Measurements from ENCODE around the gene LITAF.

The LITAF gene

DNA sequence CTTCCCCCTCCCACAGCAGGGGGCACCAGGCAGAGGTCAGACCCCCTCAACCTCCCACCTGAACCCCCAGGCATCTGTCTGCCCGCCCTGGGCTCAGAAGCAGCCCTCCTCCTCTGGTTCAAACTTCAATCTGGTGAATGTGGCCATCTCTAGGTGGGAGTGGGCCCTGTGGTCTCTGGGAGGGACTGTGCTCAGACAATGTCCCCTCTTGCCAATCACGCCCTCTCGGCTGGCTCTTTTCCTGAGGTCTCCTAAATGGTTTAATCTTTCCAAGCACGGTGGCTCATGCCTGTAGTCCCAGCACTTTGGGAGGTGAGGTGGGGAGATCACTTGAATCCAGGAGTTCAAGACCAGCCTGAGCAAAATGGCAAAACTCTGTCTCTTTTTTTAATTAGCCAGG lies 15.2 kb downstream of the LITAF start:
- in situ Hi-C loops (cut with HindIII; ENCODE audit: low pct_ligation_motif_present, low sequenced_read_pairs): no loop called here
- H3K4me3 ChIP-seq (ENCODE audit: low read depth, low read length): no peak overlapping the region
- TF ChIP-seq, protein P1, sequence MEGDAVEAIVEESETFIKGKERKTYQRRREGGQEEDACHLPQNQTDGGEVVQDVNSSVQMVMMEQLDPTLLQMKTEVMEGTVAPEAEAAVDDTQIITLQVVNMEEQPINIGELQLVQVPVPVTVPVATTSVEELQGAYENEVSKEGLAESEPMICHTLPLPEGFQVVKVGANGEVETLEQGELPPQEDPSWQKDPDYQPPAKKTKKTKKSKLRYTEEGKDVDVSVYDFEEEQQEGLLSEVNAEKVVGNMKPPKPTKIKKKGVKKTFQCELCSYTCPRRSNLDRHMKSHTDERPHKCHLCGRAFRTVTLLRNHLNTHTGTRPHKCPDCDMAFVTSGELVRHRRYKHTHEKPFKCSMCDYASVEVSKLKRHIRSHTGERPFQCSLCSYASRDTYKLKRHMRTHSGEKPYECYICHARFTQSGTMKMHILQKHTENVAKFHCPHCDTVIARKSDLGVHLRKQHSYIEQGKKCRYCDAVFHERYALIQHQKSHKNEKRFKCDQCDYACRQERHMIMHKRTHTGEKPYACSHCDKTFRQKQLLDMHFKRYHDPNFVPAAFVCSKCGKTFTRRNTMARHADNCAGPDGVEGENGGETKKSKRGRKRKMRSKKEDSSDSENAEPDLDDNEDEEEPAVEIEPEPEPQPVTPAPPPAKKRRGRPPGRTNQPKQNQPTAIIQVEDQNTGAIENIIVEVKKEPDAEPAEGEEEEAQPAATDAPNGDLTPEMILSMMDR (IDR thresholded peaks at IDR 0.05; ENCODE audit: low read depth, low read length, missing control alignments): no peak
- no peak overlapping the region for H3K27ac ChIP-seq
- DNase-seq: no peak
- no peaks in the 10 kb centered on the region for H3K36me3 ChIP-seq (replicated peaks)
- H3K27me3 ChIP-seq (replicated peaks): no peaks in the 10 kb centered on the region

DNA sequence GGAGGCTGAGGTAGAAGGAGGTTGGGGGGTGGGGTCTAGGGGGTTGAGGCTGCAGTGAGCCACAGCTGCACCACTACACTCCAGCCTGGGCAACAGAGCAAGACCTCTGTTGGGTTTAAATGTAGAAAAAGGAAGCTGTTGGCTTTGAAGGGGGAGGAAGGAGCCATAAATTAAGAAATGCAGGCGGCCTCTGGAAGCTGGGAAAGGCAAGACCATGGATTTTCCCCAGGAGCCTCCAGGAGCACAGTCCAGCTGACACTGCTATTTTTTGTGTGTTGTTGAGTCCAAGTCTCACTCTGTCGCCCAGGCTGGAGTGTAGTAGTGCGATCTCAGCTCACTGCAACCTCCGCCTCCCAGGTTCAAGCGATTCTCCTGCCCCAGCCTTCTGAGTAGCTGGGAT lies 15.9 kb downstream of the LITAF start:
- DNase-seq: no peak
- in situ Hi-C loops (cut with HindIII; ENCODE audit: low pct_ligation_motif_present, low sequenced_read_pairs): no loop called here
- no peak overlapping the region for H3K4me3 ChIP-seq (ENCODE audit: low read depth, low read length)
- H3K27me3 ChIP-seq (replicated peaks): no peaks in the 10 kb centered on the region
- H3K27ac ChIP-seq: no peak overlapping the region
- H3K36me3 ChIP-seq (replicated peaks): no peaks in the 10 kb centered on the region
- TF ChIP-seq, protein P1 (IDR thresholded peaks at IDR 0.05; ENCODE audit: low read depth, low read length, missing control alignments): no peak

DNA sequence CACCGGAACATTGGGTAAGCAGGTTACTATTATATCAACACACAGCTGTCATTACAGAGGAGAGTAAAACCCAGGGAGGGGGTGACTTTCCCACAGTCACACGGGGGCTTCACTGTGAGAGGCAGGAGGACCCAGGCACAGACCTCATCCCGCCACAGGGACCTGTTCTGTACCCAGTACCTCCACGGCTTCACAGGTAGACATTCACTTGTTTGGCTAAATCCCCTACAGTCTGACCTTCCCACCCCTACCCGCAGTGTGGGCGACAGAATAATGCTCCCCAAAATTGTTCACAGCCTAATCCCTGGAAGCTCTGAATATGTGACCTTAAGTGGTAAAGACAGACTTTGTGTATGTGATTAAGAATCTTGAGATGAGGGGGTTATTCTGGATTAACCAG lies 16.5 kb downstream of the LITAF start:
- H3K27ac ChIP-seq: no peak overlapping the region
- TF ChIP-seq, protein P1 (IDR thresholded peaks at IDR 0.05; ENCODE audit: low read depth, low read length, missing control alignments): no peak
- no peak for DNase-seq
- no peaks in the 10 kb centered on the region for H3K27me3 ChIP-seq (replicated peaks)
- no peak overlapping the region for H3K4me3 ChIP-seq (ENCODE audit: low read depth, low read length)
- no peaks in the 10 kb centered on the region for H3K36me3 ChIP-seq (replicated peaks)
- in situ Hi-C loops (cut with HindIII; ENCODE audit: low pct_ligation_motif_present, low sequenced_read_pairs): no loop called here

DNA sequence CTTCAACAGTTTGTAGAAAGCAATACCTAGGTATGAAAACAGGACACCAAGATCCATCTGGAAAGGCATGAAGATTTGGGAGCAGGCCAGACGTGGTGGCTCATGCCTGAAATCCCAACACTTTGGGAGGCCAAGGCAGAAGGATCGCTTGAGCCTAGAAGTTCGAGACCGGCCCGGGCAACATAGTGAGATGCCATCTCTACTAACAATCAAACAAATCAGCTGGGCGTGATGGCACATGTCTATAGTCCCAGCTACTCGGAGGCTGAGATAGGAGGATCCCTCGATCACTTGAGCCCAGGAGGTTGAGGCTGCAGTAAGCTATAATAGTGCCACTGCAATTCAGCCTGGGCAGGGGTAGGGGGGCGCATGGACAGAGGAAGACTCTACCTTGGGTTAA lies 20.3 kb downstream of the LITAF start:
- H3K36me3 ChIP-seq (replicated peaks): no peaks in the 10 kb centered on the region
- H3K27ac ChIP-seq: no peak overlapping the region
- in situ Hi-C loops (cut with HindIII; ENCODE audit: low pct_ligation_motif_present, low sequenced_read_pairs): no loop called here
- DNase-seq: no peak
- no peak overlapping the region for H3K4me3 ChIP-seq (ENCODE audit: low read depth, low read length)
- H3K27me3 ChIP-seq (replicated peaks): no peaks in the 10 kb centered on the region
- TF ChIP-seq, protein P1 (IDR thresholded peaks at IDR 0.05; ENCODE audit: low read depth, low read length, missing control alignments): no peak

DNA sequence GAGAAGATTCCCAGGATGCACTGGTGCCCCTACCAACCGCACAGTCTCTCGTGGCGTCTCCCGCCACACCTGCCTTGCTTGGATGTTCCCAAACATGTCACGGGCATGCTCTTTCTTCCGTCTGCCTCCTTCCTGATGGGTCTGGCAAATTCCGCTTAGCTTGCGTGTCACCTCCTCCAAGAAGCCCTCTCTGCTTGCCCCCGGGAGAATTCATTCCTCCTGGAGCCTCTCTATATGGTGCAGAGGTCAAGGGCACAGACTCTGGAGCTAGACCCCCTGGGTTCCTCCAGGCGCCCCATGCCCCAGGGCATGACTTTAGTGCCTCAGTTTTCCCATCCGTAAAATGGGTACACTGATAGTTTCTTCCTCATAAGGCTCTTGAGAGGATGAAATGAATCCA lies 21.1 kb downstream of the LITAF start:
- TF ChIP-seq, protein P1 (IDR thresholded peaks at IDR 0.05; ENCODE audit: low read depth, low read length, missing control alignments): no peak
- Histone ChIP-seq H3K27me3 (replicated peaks) (no peaks in the 10 kb centered on the region), H3K27ac (no peak overlapping the region), H3K4me3 (ENCODE audit: low read depth, low read length) (no peak overlapping the region), H3K36me3 (replicated peaks) (no peaks in the 10 kb centered on the region)
- no peak for DNase-seq
- in situ Hi-C loops (cut with HindIII; ENCODE audit: low pct_ligation_motif_present, low sequenced_read_pairs): no loop called here

Measured in brain microvascular endothelial cell (primary cell).